Sigmoid colon (tissue), 7 donors: ENCODE results near the gene AEBP1. TPM values are rescaled to one million over a fixed set of nuclear protein-coding genes. Genes with fewer than 3 reads are reported as not detected.

Experiments used
- DNase-seq: peaks from one replicate; pipeline ENCODE4 v3.0.0-alpha.2; 2019
- H3K27ac ChIP-seq, 4 donors: fragments of 200-600 bp; sonication (generic); one replicate each; pipeline ENCODE4 v1.5.1; 2016 to 2019; ENCODE audit warnings: mild to moderate bottlenecking in 1 of 4
- H3K27me3 ChIP-seq, 3 donors: fragments of 200-600 bp; sonication (generic); one replicate each; pipeline ENCODE4 v1.5.1; 2019; ENCODE audit warnings: mild to moderate bottlenecking in 1 of 3
- H3K36me3 ChIP-seq, 4 donors: fragments of 200-600 bp; sonication (generic); one replicate each; pipeline ENCODE4 v1.5.1; 2016 to 2019
- H3K4me1 ChIP-seq, 4 donors: fragments of 200-600 bp; sonication (generic); one replicate each; pipeline ENCODE4 v1.5.1; 2017 to 2019
- H3K4me3 ChIP-seq, 4 donors: fragments of 200-600 bp; sonication (generic); one replicate each; pipeline ENCODE4 v1.5.1; 2017 to 2019; ENCODE audit warnings: mild to moderate bottlenecking in 2 of 4, moderate library complexity in 1 of 4
- H3K9me3 ChIP-seq, 4 donors: fragments of 200-600 bp in 3 of 4; sonication (generic) in 3 of 4; one replicate each; pipeline versions ENCODE4 v1.5.1 to v1.6.1; 2013 to 2019
- CTCF ChIP-seq, 4 experiments: fragments of 450-650 bp in 3 of 4; fragments of 200-600 bp in 1 of 4; IDR thresholded peaks; one replicate each; pipeline ENCODE4 v1.5.1; 2016 to 2019; ENCODE audit warnings: antibody characterized with exemption in 4 of 4, mild to moderate bottlenecking in 3 of 4, moderate library complexity in 2 of 4
- EP300 ChIP-seq, 4 donors: sonication (generic); formaldehyde crosslinking; IDR thresholded peaks; one replicate each; pipeline ENCODE4 v1.6.1; 2017; ENCODE audit warnings: antibody characterized with exemption in 4 of 4
- POLR2A ChIP-seq, 2 donors: fragments of 450-650 bp; IDR thresholded peaks; one replicate each; pipeline ENCODE4 v1.6.1; 2016; ENCODE audit warnings: antibody characterized with exemption in 2 of 2, mild to moderate bottlenecking in 2 of 2, moderate library complexity in 2 of 2
- POLR2AphosphoS5 ChIP-seq, 4 donors: sonication (generic); formaldehyde crosslinking; IDR thresholded peaks; one replicate each; pipeline ENCODE4 v1.6.1; 2017; ENCODE audit warnings: antibody characterized with exemption in 4 of 4
- WGBS, 2 donors: extraction: QIAGEN DNeasy Blood & Tissue Kit; methylation state at CpG; one replicate each; pipeline ENCODE4 v1.1.7; 2013; 5-methylcytosine and 5-hydroxymethylcytosine counted together
- intact Hi-C: fragments of 100-400 bp; cut with DNase I; formaldehyde crosslinking; loops from one replicate; pipeline ENCODE4 v1.15.1; 2023
- polyA plus RNA-seq, 3 donors: library from polyadenylated mRNA; stranded (reverse); fragments of 200-250 nt; gene quantifications; one replicate each; pipeline ENCODE4 v1.2.3, GENCODE V29; 2013
- total RNA-seq, 4 donors: library from RNA; depleted of rRNA; stranded (reverse); fragments of >200 nt; gene quantifications; one replicate each; pipeline ENCODE4 v1.1.0, GENCODE V29; 2016
- donor health status: healthy with polysubstance abuse.
- donor health status: Bipolar disorder and iron deficiency.
- donor health status: healthy.

Gene AEBP1
- total and polyA plus RNA-seq, 7 donors: 2.5 to 182 (median 74.6) TPM

- TF ChIP-seq POLR2AphosphoS5 (IDR thresholded peaks at IDR 0.05) (no peak), EP300 (IDR thresholded peaks at IDR 0.05) (no peak), CTCF (IDR thresholded peaks at IDR 0.05) (no peak)
- no peak overlapping the region for H3K27ac ChIP-seq
- no peak overlapping the region for H3K4me3 ChIP-seq
- no peaks in the 10 kb centered on the region for H3K9me3 ChIP-seq
- intact Hi-C loops: no loop called here
- 47 to 79% methylated on average over 41 of the region's 41 CpGs for whole genome bisulfite sequencing, 2 donors
- peak; percentile 71 for DNase-seq
- peaks cover 0 to 30% (median 3%) of the 10 kb centered on the region in 3 donors for H3K27me3 ChIP-seq
- peaks cover 0 to 1% (median 0%) of the 10 kb centered on the region in 4 donors for H3K4me1 ChIP-seq
- peaks cover 5 to 79% (median 9%) of the 10 kb centered on the region in 4 donors for H3K36me3 ChIP-seq
Observed at GRCh38 chr7:44112231-44112996, 8.3 kb downstream of the AEBP1 start.

DNA sequence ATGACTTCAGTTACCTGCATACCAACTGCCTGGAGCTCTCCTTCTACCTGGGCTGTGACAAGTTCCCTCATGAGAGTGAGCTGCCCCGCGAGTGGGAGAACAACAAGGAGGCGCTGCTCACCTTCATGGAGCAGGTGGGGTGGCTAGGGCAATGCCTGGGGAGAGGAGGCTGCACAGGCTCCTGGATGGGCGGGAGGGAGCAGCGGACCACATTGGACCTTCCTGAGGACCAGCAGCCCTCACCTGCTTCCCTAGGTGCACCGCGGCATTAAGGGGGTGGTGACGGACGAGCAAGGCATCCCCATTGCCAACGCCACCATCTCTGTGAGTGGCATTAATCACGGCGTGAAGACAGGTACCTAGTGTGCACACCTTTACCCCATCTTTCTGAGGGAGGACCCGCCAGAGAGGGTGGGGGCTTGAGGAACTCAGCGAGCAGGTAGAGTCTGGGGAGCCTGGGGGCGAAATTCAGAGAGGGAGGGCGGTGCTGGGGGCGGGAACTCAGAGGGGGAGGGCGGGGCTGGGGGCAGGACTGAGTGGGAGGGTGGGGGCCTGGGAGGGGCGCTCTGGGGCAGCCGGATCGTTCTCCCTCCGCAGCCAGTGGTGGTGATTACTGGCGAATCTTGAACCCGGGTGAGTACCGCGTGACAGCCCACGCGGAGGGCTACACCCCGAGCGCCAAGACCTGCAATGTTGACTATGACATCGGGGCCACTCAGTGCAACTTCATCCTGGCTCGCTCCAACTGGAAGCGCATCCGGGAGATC, 9.0 kb downstream of the AEBP1 start:
- Histone ChIP-seq H3K9me3 (no peaks in the 10 kb centered on the region), H3K27ac (no peak overlapping the region), H3K27me3 (peaks cover 0 to 22% (median 3%) of the 10 kb centered on the region in 3 donors), H3K4me3 (no peak overlapping the region), H3K4me1 (no peaks in the 10 kb centered on the region), H3K36me3 (peaks cover 5 to 86% (median 10%) of the 10 kb centered on the region in 4 donors)
- intact Hi-C loops: no loop called here
- TF ChIP-seq EP300 (IDR thresholded peaks at IDR 0.05): no peak
- TF ChIP-seq POLR2AphosphoS5 (IDR thresholded peaks at IDR 0.05): no peak
- no peak for TF ChIP-seq POLR2A (IDR thresholded peaks at IDR 0.05)
- no peak for TF ChIP-seq CTCF (IDR thresholded peaks at IDR 0.05)
- 76 to 90% methylated on average over 34 of the region's 34 CpGs for WGBS, 2 donors
- DNase-seq: no peak

- H3K36me3 ChIP-seq: peaks cover 5 to 88% (median 10%) of the 10 kb centered on the region in 4 donors
- WGBS, 2 donors: 94% methylated on average over 24 of the region's 24 CpGs
- TF ChIP-seq POLR2AphosphoS5 (IDR thresholded peaks at IDR 0.05) (no peak), POLR2A (IDR thresholded peaks at IDR 0.05) (no peak), CTCF (IDR thresholded peaks at IDR 0.05) (no peak), EP300 (IDR thresholded peaks at IDR 0.05) (no peak)
- no peak overlapping the region for H3K4me3 ChIP-seq
- no peaks in the 10 kb centered on the region for H3K9me3 ChIP-seq
- peaks cover 0 to 15% (median 3%) of the 10 kb centered on the region in 3 donors for H3K27me3 ChIP-seq
- intact Hi-C loops: no loop called here
- no peaks in the 10 kb centered on the region for H3K4me1 ChIP-seq
- no peak overlapping the region for H3K27ac ChIP-seq
- no peak for DNase-seq
Observed at GRCh38 chr7:44113764-44114354, 9.7 kb downstream of the AEBP1 start.

- Histone ChIP-seq H3K36me3 (peaks cover 3 to 80% (median 9%) of the 10 kb centered on the region in 4 donors), H3K27me3 (peaks cover 0 to 7% (median under 1%) of the 10 kb centered on the region in 3 donors), H3K4me1 (no peaks in the 10 kb centered on the region), H3K27ac (no peak overlapping the region), H3K9me3 (no peaks in the 10 kb centered on the region), H3K4me3 (no peak overlapping the region)
- intact Hi-C loops: no loop called here
- WGBS, 2 donors: 88 to 89% methylated on average over 12 of the region's 12 CpGs
- DNase-seq: no peak
- no peak for TF ChIP-seq EP300 (IDR thresholded peaks at IDR 0.05)
- no peak for TF ChIP-seq POLR2A (IDR thresholded peaks at IDR 0.05)
- no peak for TF ChIP-seq CTCF (IDR thresholded peaks at IDR 0.05)
- no peak for TF ChIP-seq POLR2AphosphoS5 (IDR thresholded peaks at IDR 0.05)
Observed at GRCh38 chr7:44114586-44115310, 10.6 kb downstream of the AEBP1 start.
